HG03280 (cell line): ENCODE data around the gene GUCA2A.

Experiments
- ATAC-seq: cut with Tn5 transposase; IDR thresholded peaks from one replicate; pipeline ENCODE4 v1.9.1; 2021; ENCODE audit warnings: mild to moderate bottlenecking, moderate library complexity; ENCODE audit not compliant: unreplicated experiment

The GUCA2A gene

GRCh38 chr1:42155362-42155761 is 9.2 kb downstream of the GUCA2A start:
- no peak for ATAC-seq

GRCh38 chr1:42154685-42155084 is 9.9 kb downstream of the GUCA2A start:
- ATAC-seq: no peak

GRCh38 chr1:42153624-42154023 is 10.9 kb downstream of the GUCA2A start:
- no peak for ATAC-seq

GRCh38 chr1:42152907-42153600 is 11.5 kb downstream of the GUCA2A start, which contains the start of gene GUCA2B:
TSS of gene GUCA2B (plus strand) at chr1:42153410. CDS start at chr1:42153451, 41 bp downstream.
- no peak for ATAC-seq

- no peak for ATAC-seq
Measured at GRCh38 chr1:42152119-42152518, 12.4 kb downstream of the GUCA2A start.

- ATAC-seq: no peak
Measured at GRCh38 chr1:42150651-42151050, 13.9 kb downstream of the GUCA2A start.

GRCh38 chr1:42148166-42148565 is 16.4 kb downstream of the GUCA2A start:
- ATAC-seq: no peak

- no peak for ATAC-seq
Measured at GRCh38 chr1:42146626-42147320, 17.8 kb downstream of the GUCA2A start.

- ATAC-seq: no peak
Measured at GRCh38 chr1:42145764-42146625, 18.6 kb downstream of the GUCA2A start.

- ATAC-seq: no peak
Measured at GRCh38 chr1:42145389-42145716, 19.2 kb downstream of the GUCA2A start.

GRCh38 chr1:42144711-42145388 is 19.7 kb downstream of the GUCA2A start:
- ATAC-seq: no peak

- no peak for ATAC-seq
Measured at GRCh38 chr1:42143896-42144710, 20.4 kb downstream of the GUCA2A start.

GRCh38 chr1:42142894-42143675 is 21.5 kb downstream of the GUCA2A start:
- ATAC-seq: no peak

- ATAC-seq: no peak
Measured at GRCh38 chr1:42141978-42142377, 22.6 kb downstream of the GUCA2A start.

GRCh38 chr1:42140191-42140590 is 24.4 kb downstream of the GUCA2A start:
- no peak for ATAC-seq

GRCh38 chr1:42139444-42139843 is 25.1 kb downstream of the GUCA2A start:
- ATAC-seq: no peak

- no peak for ATAC-seq
Measured at GRCh38 chr1:42138586-42138985, 26.0 kb downstream of the GUCA2A start.

- ATAC-seq: no peak
Measured at GRCh38 chr1:42137766-42138165, 26.8 kb downstream of the GUCA2A start.

GRCh38 chr1:42136466-42136865 is 28.1 kb downstream of the GUCA2A start:
- no peak for ATAC-seq
